ENCODE results near the gene SRSF6. TPM values are rescaled to one million over a fixed set of nuclear protein-coding genes. Genes with fewer than 3 reads are reported as not detected.

Gene SRSF6
- total RNA-seq, 2 experiments from 2014 or later: 66.9 to 176 TPM

DNA sequence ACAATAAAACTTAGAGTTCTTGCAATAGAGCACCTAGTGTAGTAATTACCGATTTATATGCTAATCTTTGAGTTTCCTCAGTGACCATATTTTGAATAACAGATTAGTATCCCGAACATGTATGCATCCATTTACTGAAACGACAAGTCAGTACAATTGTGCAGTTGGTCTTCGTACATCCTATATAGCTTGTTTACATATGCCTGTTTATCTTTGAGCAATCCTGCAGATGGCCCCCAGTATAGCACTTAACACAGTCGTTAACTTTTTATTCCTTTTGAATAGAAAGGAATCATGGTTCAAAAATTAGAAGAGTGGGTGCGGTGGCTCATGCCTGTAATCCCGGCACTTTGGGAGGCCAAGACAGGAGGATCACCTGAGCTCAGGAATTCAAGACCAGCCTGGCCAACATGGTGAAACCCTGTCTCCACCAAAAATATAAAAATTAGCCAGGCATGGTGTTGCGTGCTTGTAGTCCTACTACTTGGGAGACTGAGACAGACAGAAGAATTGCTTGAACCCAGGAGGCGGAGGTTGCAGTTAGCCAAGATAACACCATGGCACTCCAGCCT, 6.6 kb downstream of the SRSF6 start:
- CTCF ChIA-PET (ENCODE audit: unreplicated experiment): no interaction called here
- BruUV-seq (replicated peaks): no TSS peak

DNA sequence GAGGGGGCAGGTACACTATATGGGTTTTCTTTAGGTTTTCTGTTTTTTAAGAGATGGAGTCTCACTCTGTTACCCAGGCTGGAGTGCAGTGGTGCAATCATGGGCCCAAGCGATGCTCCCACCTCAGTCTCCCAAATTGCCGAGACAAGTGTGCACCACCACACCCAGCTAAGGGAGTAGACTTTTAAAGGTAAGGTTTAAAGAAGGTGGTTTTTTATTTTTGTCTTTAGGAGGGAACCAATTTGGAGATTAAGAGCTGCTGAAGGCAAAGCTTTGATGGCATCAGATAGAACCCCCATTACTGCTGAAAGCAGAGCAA, 7.9 kb downstream of the SRSF6 start:
- no peaks in the 10 kb centered on the region for H3K9me2 ChIP-seq (ENCODE audit: insufficient read depth, low read length)
- no peak overlapping the region for H3K27ac ChIP-seq (ENCODE audit: low read depth, low read length, poor library complexity, severe bottlenecking)
- peaks cover 37% of the 10 kb centered on the region for H3K79me2 ChIP-seq (ENCODE audit: insufficient read depth, low read depth, low read length)
- no peaks in the 10 kb centered on the region for H3K9me3 ChIP-seq (ENCODE audit: low read length)
- CTCF ChIA-PET (ENCODE audit: unreplicated experiment): no interaction called here
- peaks cover 6% of the 10 kb centered on the region for H3K4me1 ChIP-seq (ENCODE audit: insufficient read depth, low read length, poor library complexity, severe bottlenecking)
- H3K4me3 ChIP-seq (ENCODE audit: low read depth, low read length, poor library complexity, severe bottlenecking): no peak overlapping the region
- peaks cover 20% of the 10 kb centered on the region for H4K20me1 ChIP-seq (ENCODE audit: insufficient read depth, low read length)
- POLR2A ChIA-PET: interaction anchor here (1.0 kb wide), 1 partner anchor 116 kb away, joined by 4 read pairs; no protein-coding TSS in a partner anchor
- no TSS peak for BruUV-seq (replicated peaks)
- H3K36me3 ChIP-seq (ENCODE audit: insufficient read depth, low read length): peaks cover 85% of the 10 kb centered on the region
- intact Hi-C loops (cut with micrococcal nuclease; ENCODE audit: unreplicated experiment): no loop called here
- no peak for DNase-seq (ENCODE audit: low spot score)
- TF ChIP-seq, protein P1, sequence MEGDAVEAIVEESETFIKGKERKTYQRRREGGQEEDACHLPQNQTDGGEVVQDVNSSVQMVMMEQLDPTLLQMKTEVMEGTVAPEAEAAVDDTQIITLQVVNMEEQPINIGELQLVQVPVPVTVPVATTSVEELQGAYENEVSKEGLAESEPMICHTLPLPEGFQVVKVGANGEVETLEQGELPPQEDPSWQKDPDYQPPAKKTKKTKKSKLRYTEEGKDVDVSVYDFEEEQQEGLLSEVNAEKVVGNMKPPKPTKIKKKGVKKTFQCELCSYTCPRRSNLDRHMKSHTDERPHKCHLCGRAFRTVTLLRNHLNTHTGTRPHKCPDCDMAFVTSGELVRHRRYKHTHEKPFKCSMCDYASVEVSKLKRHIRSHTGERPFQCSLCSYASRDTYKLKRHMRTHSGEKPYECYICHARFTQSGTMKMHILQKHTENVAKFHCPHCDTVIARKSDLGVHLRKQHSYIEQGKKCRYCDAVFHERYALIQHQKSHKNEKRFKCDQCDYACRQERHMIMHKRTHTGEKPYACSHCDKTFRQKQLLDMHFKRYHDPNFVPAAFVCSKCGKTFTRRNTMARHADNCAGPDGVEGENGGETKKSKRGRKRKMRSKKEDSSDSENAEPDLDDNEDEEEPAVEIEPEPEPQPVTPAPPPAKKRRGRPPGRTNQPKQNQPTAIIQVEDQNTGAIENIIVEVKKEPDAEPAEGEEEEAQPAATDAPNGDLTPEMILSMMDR (conservative IDR thresholded peaks at IDR 0.05; ENCODE audit: low read length): no peak
- TF ChIP-seq EZH2phosphoT487 (IDR thresholded peaks at IDR 0.05; ENCODE audit: borderline replicate concordance, low read depth, low read length): no peak
- H2AFZ ChIP-seq (ENCODE audit: low read length): no peak overlapping the region
- H3K4me2 ChIP-seq (ENCODE audit: low read length): no peak overlapping the region

More for the DNA sequence above, 6.6 kb downstream of the SRSF6 start:
- H3K27ac ChIP-seq (ENCODE audit: low read depth, low read length, poor library complexity, severe bottlenecking): no peak overlapping the region
- peaks cover 94% of the 10 kb centered on the region for H3K36me3 ChIP-seq (ENCODE audit: insufficient read depth, low read length)
- H3K79me2 ChIP-seq (ENCODE audit: insufficient read depth, low read depth, low read length): peaks cover 50% of the 10 kb centered on the region
- H3K9me3 ChIP-seq (ENCODE audit: low read length): no peaks in the 10 kb centered on the region
- POLR2A ChIA-PET: no interaction called here
- H3K4me2 ChIP-seq (ENCODE audit: low read length): no peak overlapping the region
- no peak overlapping the region for H2AFZ ChIP-seq (ENCODE audit: low read length)
- intact Hi-C loops (cut with micrococcal nuclease; ENCODE audit: unreplicated experiment): no loop called here
- H4K20me1 ChIP-seq (ENCODE audit: insufficient read depth, low read length): peaks cover 33% of the 10 kb centered on the region
- no peak for DNase-seq (ENCODE audit: low spot score)
- H3K4me1 ChIP-seq (ENCODE audit: insufficient read depth, low read length, poor library complexity, severe bottlenecking): peaks cover 9% of the 10 kb centered on the region
- no peak overlapping the region for H3K4me3 ChIP-seq (ENCODE audit: low read depth, low read length, poor library complexity, severe bottlenecking)
- no peaks in the 10 kb centered on the region for H3K9me2 ChIP-seq (ENCODE audit: insufficient read depth, low read length)
- no peak for TF ChIP-seq EZH2phosphoT487 (IDR thresholded peaks at IDR 0.05; ENCODE audit: borderline replicate concordance, low read depth, low read length)
- TF ChIP-seq, protein P1 (conservative IDR thresholded peaks at IDR 0.05; ENCODE audit: low read length): no peak

GRCh38 chr20:43467589-43467988, 9.9 kb downstream of the SRSF6 start:
- CTCF ChIA-PET (ENCODE audit: unreplicated experiment): no interaction called here
- H4K20me1 ChIP-seq (ENCODE audit: insufficient read depth, low read length): peaks cover 7% of the 10 kb centered on the region

More at GRCh38 chr20:43467589-43467988, 9.9 kb downstream of the SRSF6 start:
- H3K9me2 ChIP-seq (ENCODE audit: insufficient read depth, low read length): no peaks in the 10 kb centered on the region
- H2AFZ ChIP-seq (ENCODE audit: low read length): no peak overlapping the region
- H3K27ac ChIP-seq (ENCODE audit: low read depth, low read length, poor library complexity, severe bottlenecking): no peak overlapping the region
- TF ChIP-seq EZH2phosphoT487 (IDR thresholded peaks at IDR 0.05; ENCODE audit: borderline replicate concordance, low read depth, low read length): no peak
- TF ChIP-seq, protein P1 (conservative IDR thresholded peaks at IDR 0.05; ENCODE audit: low read length): no peak
- DNase-seq (ENCODE audit: low spot score): no peak
- H3K9me3 ChIP-seq (ENCODE audit: low read length): no peaks in the 10 kb centered on the region
- H3K36me3 ChIP-seq (ENCODE audit: insufficient read depth, low read length): peaks cover 64% of the 10 kb centered on the region
- intact Hi-C loops (cut with micrococcal nuclease; ENCODE audit: unreplicated experiment): no loop called here
- peaks cover 17% of the 10 kb centered on the region; the same call in 1 of the 2 replicates for H3K79me2 ChIP-seq (ENCODE audit: insufficient read depth, low read depth, low read length)
- H3K4me1 ChIP-seq (ENCODE audit: insufficient read depth, low read length, poor library complexity, severe bottlenecking): no peaks in the 10 kb centered on the region
- H3K4me3 ChIP-seq (ENCODE audit: low read depth, low read length, poor library complexity, severe bottlenecking): no peak overlapping the region
- POLR2A ChIA-PET: interaction anchor here (0.6 to 2.2 kb wide), 3 partner anchors 11 to 161 kb away, joined by 3 to 15 read pairs (median 3); partner anchors contain the start of gene SRSF6
- no TSS peak for BruUV-seq (replicated peaks)
- H3K4me2 ChIP-seq (ENCODE audit: low read length): no peak overlapping the region

Measured in OCI-LY7 (cell line).